ENCODE results near the gene NACC2. TPM values are rescaled to one million over a fixed set of nuclear protein-coding genes. Genes with fewer than 3 reads are reported as not detected.

Gene NACC2
- total and polyA plus RNA-seq, 9 of the 15 experiments (the other 6 are each of a cell fraction or from before 2014, with no cell fraction given): 0.70 to 25.1 (median 5.6) TPM

- no peak for FAIRE-seq
- no peak for TF ChIP-seq MAX (CRISPR knock-in tag; IDR thresholded peaks at IDR 0.05)
- TF ChIP-seq ZBTB17 (CRISPR knock-in tag; IDR thresholded peaks at IDR 0.05): no peak
- no peak for TF ChIP-seq GATAD2A (IDR thresholded peaks at IDR 0.05)
- TF ChIP-seq NUFIP1 (IDR thresholded peaks at IDR 0.05; ENCODE audit: partially characterized antibody): no peak
- TF ChIP-seq NCOA2 (IDR thresholded peaks at IDR 0.05; ENCODE audit: partially characterized antibody in 2 of 2): no peak
- TF ChIP-seq XRCC5 (IDR thresholded peaks at IDR 0.05; ENCODE audit: low read depth, low read length): no peak
- TF ChIP-seq CHD7 (IDR thresholded peaks at IDR 0.05; ENCODE audit: low read depth, low read length): no peak
- no peak for TF ChIP-seq WHSC1 (IDR thresholded peaks at IDR 0.05; ENCODE audit: low read length)
- TF ChIP-seq ZNF77 (CRISPR knock-in tag; IDR thresholded peaks at IDR 0.05): no peak
- TF ChIP-seq SMARCB1 (IDR thresholded peaks at IDR 0.05; ENCODE audit: insufficient read length, low read depth): no peak
- TF ChIP-seq FOXA3 (CRISPR knock-in tag; conservative IDR thresholded peaks at IDR 0.05 in 1 of 2, IDR thresholded peaks at IDR 0.05 in 1 of 2): no peak
- TF ChIP-seq MCM5 (IDR thresholded peaks at IDR 0.05; ENCODE audit: low read depth): no peak
These were observed 50.0 kb downstream of the NACC2 start for GRCh38 chr9:136044971-136045594.

More at GRCh38 chr9:136044971-136045594, 50.0 kb downstream of the NACC2 start:
- no peak overlapping the region for H3K27ac ChIP-seq (ENCODE audit: extremely low read depth, low read depth, low read length)
- H3K4me3 ChIP-seq: no peak overlapping the region
- POLR2A ChIA-PET: interaction anchor here (0.6 kb wide), 1 partner anchor 185 kb away, joined by 3 read pairs; no protein-coding TSS in a partner anchor
- in situ Hi-C loops (cut with MboI) (no loop called here), intact Hi-C loops (cut with micrococcal nuclease) (no loop called here)
- no peak overlapping the region; a peak in 1 of 4 replicates for H3K9ac ChIP-seq (ENCODE audit: insufficient read depth in 1 of 2, low read depth in 2 of 2, low read length in 2 of 2)
- H3K27me3 ChIP-seq (ENCODE audit: control insufficient read depth in 2 of 2, insufficient read depth in 2 of 2, low read length in 2 of 2): no peaks in the 10 kb centered on the region
- no TSS peak for BruUV-seq (replicated peaks)
- DNase-seq (ENCODE audit: extremely low read depth in 1 of 4, low spot score in 3 of 4) (no peak), ATAC-seq (no peak)
- peaks cover 77% of the 10 kb centered on the region; the same call in 2 of the 3 replicates for H3K36me3 ChIP-seq (ENCODE audit: control insufficient read depth, insufficient read depth, low read length)
- no peaks in the 10 kb centered on the region; the same call in none of the 2 replicates for H4K20me1 ChIP-seq (replicated peaks; ENCODE audit: control insufficient read depth, insufficient read depth, low read length)
- H3K4me2 ChIP-seq (ENCODE audit: insufficient read depth, low read length): no peak overlapping the region
- H3K4me1 ChIP-seq (replicated peaks in 1 of 2; ENCODE audit: control insufficient read depth in 2 of 2, insufficient read depth in 2 of 2, low read length in 2 of 2): peaks cover 0 to 48% of the 10 kb centered on the region in 2 experiments; a peak in 2 of 5 replicates
- H2AFZ ChIP-seq (ENCODE audit: low read depth, low read length): no peak overlapping the region
- CTCF ChIA-PET (ENCODE audit: low intra/inter-chr PET ratio): no interaction called here
- H3K79me2 ChIP-seq (ENCODE audit: control insufficient read depth, insufficient read depth, low read length): peaks cover 13% of the 10 kb centered on the region
- H3K9me1 ChIP-seq (ENCODE audit: control insufficient read depth, insufficient read depth, low read length): peaks cover 3% of the 10 kb centered on the region
- H3K9me3 ChIP-seq (replicated peaks; ENCODE audit: control insufficient read depth, insufficient read depth, low read depth, low read length): no peaks in the 10 kb centered on the region
- 90% methylated on average over 12 of the region's 16 CpGs for WGBS (ENCODE audit: insufficient coverage, low coverage, missing lambda C conversion rate)

All from K562 (cell line).